ENCODE results near the gene TPRN.

Gene TPRN

GRCh38 chr9:137206602-137207001 is 6.1 kb upstream of the TPRN start:
- DNase-seq (ENCODE audit: low read depth) = no peak

GRCh38 chr9:137205126-137206069 is 4.9 kb upstream of the TPRN start, which contains the start of the genes NDOR1 and TMEM203:
TSS of gene NDOR1 (plus strand) at chr9:137205700. CDS start at chr9:137205778, 78 bp downstream.
TSS of gene TMEM203 (minus strand) at chr9:137205648. CDS start at chr9:137205414, 234 bp downstream.
- peak; percentile 91 for DNase-seq (ENCODE audit: low read depth)

GRCh38 chr9:137204731-137205125 is 4.2 kb upstream of the TPRN start:
- DNase-seq (ENCODE audit: low read depth) = no peak

- no peak for DNase-seq (ENCODE audit: low read depth)
These were observed 2.4 kb upstream of the TPRN start for GRCh38 chr9:137202966-137203365.

- no peak for DNase-seq (ENCODE audit: low read depth)
These were observed 796 bp upstream of the TPRN start for GRCh38 chr9:137201205-137201868.

- DNase-seq (ENCODE audit: low read depth) = no peak
These were observed 975 bp downstream of the TPRN start for GRCh38 chr9:137199411-137200121.

GRCh38 chr9:137198902-137199283 is 1.6 kb downstream of the TPRN start:
- no peak for DNase-seq (ENCODE audit: low read depth)

GRCh38 chr9:137198051-137198901 is 2.3 kb downstream of the TPRN start:
- no peak for DNase-seq (ENCODE audit: low read depth)

- no peak for DNase-seq (ENCODE audit: low read depth)
These were observed 4.9 kb downstream of the TPRN start for GRCh38 chr9:137195525-137196220.

GRCh38 chr9:137194909-137195308 is 5.6 kb downstream of the TPRN start:
- no peak for DNase-seq (ENCODE audit: low read depth)

- no peak for DNase-seq (ENCODE audit: low read depth)
These were observed 6.2 kb downstream of the TPRN start for GRCh38 chr9:137194388-137194787.

GRCh38 chr9:137193771-137194170 is 6.8 kb downstream of the TPRN start:
- no peak for DNase-seq (ENCODE audit: low read depth)

- DNase-seq (ENCODE audit: low read depth) = no peak
These were observed 7.7 kb downstream of the TPRN start for GRCh38 chr9:137192859-137193258.

GRCh38 chr9:137192448-137192780 is 8.1 kb downstream of the TPRN start:
- no peak for DNase-seq (ENCODE audit: low read depth)

- no peak for DNase-seq (ENCODE audit: low read depth)
These were observed 8.7 kb downstream of the TPRN start for GRCh38 chr9:137191691-137192447.

GRCh38 chr9:137191245-137191644 is 9.3 kb downstream of the TPRN start:
- no peak for DNase-seq (ENCODE audit: low read depth)

- no peak for DNase-seq (ENCODE audit: low read depth)
These were observed 10.2 kb downstream of the TPRN start for GRCh38 chr9:137190315-137190856.

- DNase-seq (ENCODE audit: low read depth) = no peak
These were observed 10.9 kb downstream of the TPRN start for GRCh38 chr9:137189297-137190295.
